HepG2 (cell line): ENCODE results near the gene AATF. TPM values are rescaled to one million over a fixed set of nuclear protein-coding genes. Genes with fewer than 3 reads are reported as not detected.

Experiments
- ATAC-seq: fragments of 200-7000 bp; cut with Tn5 transposase; 3 replicates; pipeline ENCODE4 v1.9.1; 2020; ENCODE audit warnings: mild to moderate bottlenecking, moderate library complexity
- BruUV-seq: library from RNA; stranded (reverse); fragments of 400-500 nt; replicated peaks from 2 replicates; lab custom pipeline; 2021; lab: Mats Ljungman, UMichigan
- CTCF ChIA-PET: fragments of 300-600 bp; formaldehyde crosslinking; extraction: SDS; loops from one replicate; lab custom pipeline; 2021; ENCODE audit warnings: low total read pairs, inconsistent platforms, low intra/inter-chr PET ratio; lab: Yijun Ruan, JAX
- POLR2A ChIA-PET: fragments of 350-600 bp; sonication (Branson Sonifier 250); formaldehyde crosslinking; loops from one replicate; lab custom pipeline; 2020; ENCODE audit warnings: antibody characterized with exemption, inconsistent platforms; lab: Yijun Ruan, JAX
- DNase-seq: peaks from one replicate; pipeline ENCODE4 v3.0.0-alpha.2; 2015; ENCODE audit warnings: low spot score
- FAIRE-seq: peaks from 3 replicates; lab custom pipeline; 2011; peaks lifted over from hg19 to GRCh38; lab: Jason Lieb, UNC
- H2AFZ ChIP-seq: one replicate; pipeline ENCODE4 v1.6.1; 2011; ENCODE audit warnings: low read length, inconsistent platforms
- H3K27ac ChIP-seq: fragments of 300-600 bp; 3 replicates; pipeline ENCODE4 v1.8.0; 2011; ENCODE audit warnings: mixed run types, mild to moderate bottlenecking, mixed read lengths, low read length, inconsistent platforms; ENCODE audit not compliant: insufficient read depth; ENCODE audit errors: extremely low read length
- H3K27me3 ChIP-seq, 2 experiments: fragments of 200-600 bp in 1 of 2; 2 replicates in 1 of 2; 3 replicates in 1 of 2; pipeline versions ENCODE4 v1.6.0 to v1.8.0; 2011; ENCODE audit warnings: low read length in 2 of 2, mild to moderate bottlenecking in 2 of 2, moderate library complexity in 2 of 2, inconsistent platforms in 1 of 2; ENCODE audit not compliant: insufficient read depth in 2 of 2, control insufficient read depth in 1 of 2
- H3K36me3 ChIP-seq, 2 experiments: fragments of 200-600 bp in 1 of 2; replicated peaks in 1 of 2; 2 replicates in 1 of 2; 3 replicates in 1 of 2; pipeline versions ENCODE4 v1.5.1 to v1.8.0; 2011; ENCODE audit warnings: low read length in 2 of 2, inconsistent platforms in 1 of 2; ENCODE audit not compliant: insufficient read depth in 2 of 2, control insufficient read depth in 1 of 2
- H3K4me1 ChIP-seq: 2 replicates; pipeline ENCODE4 v1.5.1; 2012; ENCODE audit warnings: low read length, inconsistent platforms; ENCODE audit not compliant: insufficient read depth
- H3K4me2 ChIP-seq: 2 replicates; pipeline ENCODE4 v1.6.0; 2011; ENCODE audit warnings: low read depth, low read length, inconsistent platforms
- H3K4me3 ChIP-seq, 3 experiments: fragments of 200-600 bp in 1 of 3; sonication (generic), shearing (Covaris generic) in 1 of 3; replicated peaks in 1 of 3; 2 replicates each; pipeline ENCODE4 v1.5.1; 2011 to 2016; ENCODE audit warnings: low read length in 3 of 3, inconsistent platforms in 2 of 3, low read depth in 2 of 3, mild to moderate bottlenecking in 2 of 3, control low read depth in 1 of 3, mixed read lengths in 1 of 3; ENCODE audit not compliant: insufficient read depth in 1 of 3
- H3K79me2 ChIP-seq: one replicate; pipeline ENCODE4 v1.6.1; 2011; ENCODE audit warnings: low read length, inconsistent platforms; ENCODE audit not compliant: insufficient read depth
- H3K9ac ChIP-seq: 2 replicates; pipeline ENCODE4 v1.6.0; 2011; ENCODE audit warnings: mild to moderate bottlenecking, low read depth, low read length, inconsistent platforms; ENCODE audit not compliant: insufficient read depth
- H3K9me3 ChIP-seq: 2 replicates; pipeline ENCODE4 v1.5.1; 2012; ENCODE audit warnings: mild to moderate bottlenecking, low read length
- H4K20me1 ChIP-seq: 2 replicates; pipeline ENCODE4 v1.6.0; 2011; ENCODE audit warnings: inconsistent platforms, mild to moderate bottlenecking, low read length, moderate library complexity; ENCODE audit not compliant: insufficient read depth
- GATAD1 ChIP-seq: IDR thresholded peaks from 2 replicates; pipeline ENCODE4 v1.6.1; 2016; ENCODE audit warnings: missing genetic modification reagents, missing compliant biosample characterization
- IRF9 ChIP-seq: sonication (generic); formaldehyde crosslinking; IDR thresholded peaks from 2 replicates; pipeline ENCODE4 v1.8.0; 2022; ENCODE audit warnings: missing genetic modification reagents, mild to moderate bottlenecking, borderline replicate concordance
- JUND ChIP-seq: sonication (generic); formaldehyde crosslinking; IDR thresholded peaks from 2 replicates; pipeline ENCODE4 v1.8.0; 2022; ENCODE audit warnings: mild to moderate bottlenecking, missing genetic modification reagents
- MATR3 ChIP-seq: sonication (generic); formaldehyde crosslinking; IDR thresholded peaks from 2 replicates; pipeline ENCODE4 v1.4.0; 2020; ENCODE audit warnings: missing genetic modification reagents
- YY1 ChIP-seq: IDR thresholded peaks from 2 replicates; pipeline ENCODE4 v1.6.1; 2011; ENCODE audit warnings: low read length, low read depth, moderate library complexity, mild to moderate bottlenecking; ENCODE audit not compliant: insufficient read depth, insufficient replicate concordance
- ZMAT5 ChIP-seq: sonication (generic); formaldehyde crosslinking; IDR thresholded peaks from 2 replicates; pipeline ENCODE4 v1.5.0; 2020; ENCODE audit warnings: mild to moderate bottlenecking, low read depth, missing genetic modification reagents, borderline replicate concordance
- ZNF274 ChIP-seq: sonication (generic); formaldehyde crosslinking; IDR thresholded peaks from 2 replicates; pipeline ENCODE4 v1.5.1; 2020; ENCODE audit warnings: mild to moderate bottlenecking, missing genetic modification reagents
- ZNF780A ChIP-seq: sonication (generic); formaldehyde crosslinking; IDR thresholded peaks from 2 replicates; pipeline ENCODE4 v1.8.0; 2022; ENCODE audit warnings: mild to moderate bottlenecking, missing genetic modification reagents, moderate library complexity
- whole genome bisulfite sequencing: methylation state at CpG from one replicate; pipeline ENCODE4 v1.1.6; 2017; ENCODE audit warnings: low lambda C conversion rate; 5-methylcytosine and 5-hydroxymethylcytosine counted together
- in situ Hi-C: cut with HindIII; loops from 2 replicates; pipeline ENCODE4 v1.10.0; 2017; ENCODE audit warnings: low pct_unique_long_range_greater_than_20kb; ENCODE audit not compliant: extremely low pct_ligation_motif_present
- intact Hi-C: fragments of 100-400 bp; cut with micrococcal nuclease; formaldehyde crosslinking; loops from one replicate; pipeline ENCODE4 v1.10.0; 2022; ENCODE audit not compliant: unreplicated experiment
- polyA plus RNA-seq, 8 experiments: library from polyadenylated mRNA; depleted of rRNA in 3 of 8; stranded (reverse) in 7 of 8; unstranded in 1 of 8; fragments of >200 nt; fragmentation: Illumina TruSeq in 4 of 8; extraction: Trizol in 4 of 8; gene quantifications; 2 replicates each; pipeline versions ENCODE4 v1.2.1 to v1.2.3, GENCODE V29; 2011 to 2016; ENCODE audit warnings: low read depth in 4 of 8, missing spikeins in 1 of 8, mixed read lengths in 1 of 8; ENCODE audit not compliant: insufficient read depth in 1 of 8
- total RNA-seq, 5 experiments: library from RNA; depleted of rRNA; stranded (reverse); fragments of >200 nt; fragmentation: Illumina TruSeq; extraction: Trizol; gene quantifications; 2 replicates each; pipeline ENCODE4 v1.2.3, GENCODE V29; 2016; ENCODE audit warnings: low read depth in 1 of 5

Gene AATF
- total and polyA plus RNA-seq, 2 of the 13 experiments (the other 11 are each of a cell fraction or from before 2014, with no cell fraction given) = 9.1 to 53.3 TPM

GRCh38 chr17:36942631-36943125 is 6.1 kb upstream of the AATF start:
- no TSS peak for BruUV-seq
- no peak for FAIRE-seq
- H3K9me3 ChIP-seq = no peaks in the 10 kb centered on the region

GRCh38 chr17:36943250-36944191 is 5.2 kb upstream of the AATF start:
- Histone ChIP-seq H3K27ac (no peak overlapping the region), H2AFZ (no peak overlapping the region), H3K79me2 (no peaks in the 10 kb centered on the region), H3K4me1 (peaks cover 19% of the 10 kb centered on the region), H4K20me1 (0 out of 2 replicates have a peak, but pooled peaks cover 5% of the 10 kb centered on the region), H3K36me3 (no peaks in the 10 kb centered on the region), H3K4me2 (no peak overlapping the region), H3K27me3 (peaks cover 9 to 76% of the 10 kb centered on the region in 2 experiments), H3K9ac (no peak overlapping the region), H3K9me3 (no peaks in the 10 kb centered on the region), H3K4me3 (no peak overlapping the region)
- intact Hi-C loops (no loop called here), in situ Hi-C loops (no loop called here)
- ChIA-PET CTCF (no interaction called here), POLR2A (no interaction called here)
- BruUV-seq = no TSS peak
- DNase-seq = no peak
- ATAC-seq = no peak
- no peak for TF ChIP-seq IRF9
- TF ChIP-seq ZNF780A (CRISPR knock-in tag) = no peak
- no peak for TF ChIP-seq ZMAT5
- no peak for TF ChIP-seq JUND
- no peak for TF ChIP-seq GATAD1 (CRISPR knock-in tag)
- no peak for TF ChIP-seq MATR3 (CRISPR knock-in tag)
- no peak for TF ChIP-seq ZNF274
- 68% methylated on average over 44 of the region's 44 CpGs for WGBS
- FAIRE-seq = no peak

More at GRCh38 chr17:36942631-36943125, 6.1 kb upstream of the AATF start:
- Histone ChIP-seq H2AFZ (no peak overlapping the region), H3K27ac (no peak overlapping the region), H3K4me1 (peaks cover 19% of the 10 kb centered on the region), H4K20me1 (0 out of 2 replicates have a peak, but pooled peaks cover 5% of the 10 kb centered on the region), H3K4me2 (no peak overlapping the region), H3K4me3 (no peak overlapping the region), H3K79me2 (no peaks in the 10 kb centered on the region), H3K9ac (no peak overlapping the region), H3K36me3 (no peaks in the 10 kb centered on the region), H3K27me3 (peaks cover 17 to 77% of the 10 kb centered on the region in 2 experiments)
- DNase-seq = no peak
- in situ Hi-C loops (no loop called here), intact Hi-C loops (no loop called here)
- ATAC-seq = no peak
- WGBS = 82% methylated on average over 53 of the region's 59 CpGs
- CTCF ChIA-PET = no interaction called here
- no peak for TF ChIP-seq YY1
- POLR2A ChIA-PET = no interaction called here
